ENCODE data around the gene ZNF384.

ZNF384 gene

GRCh38 chr12:6632026-6632983 lies 56.9 kb downstream of the ZNF384 start:
- no peak for TF ChIP-seq CTCF (IDR thresholded peaks at IDR 0.05; ENCODE audit: low read depth, low read length)
- no peak overlapping the region for H3K4me3 ChIP-seq (ENCODE audit: low read depth, low read length)

GRCh38 chr12:6631549-6631961 lies 57.6 kb downstream of the ZNF384 start:
- H3K4me3 ChIP-seq (ENCODE audit: low read depth, low read length) = no peak overlapping the region
- no peak for TF ChIP-seq CTCF (IDR thresholded peaks at IDR 0.05; ENCODE audit: low read depth, low read length)

- no peak for TF ChIP-seq CTCF (IDR thresholded peaks at IDR 0.05; ENCODE audit: low read depth, low read length)
- H3K4me3 ChIP-seq (ENCODE audit: low read depth, low read length) = no peak overlapping the region
These were observed 58.4 kb downstream of the ZNF384 start for GRCh38 chr12:6630736-6631135.

- no peak overlapping the region for H3K4me3 ChIP-seq (ENCODE audit: low read depth, low read length)
- TF ChIP-seq CTCF (IDR thresholded peaks at IDR 0.05; ENCODE audit: low read depth, low read length) = no peak
These were observed 61.6 kb downstream of the ZNF384 start for GRCh38 chr12:6627616-6628015.

GRCh38 chr12:6626654-6627283 lies 62.4 kb downstream of the ZNF384 start:
- no peak for TF ChIP-seq CTCF (IDR thresholded peaks at IDR 0.05; ENCODE audit: low read depth, low read length)
- no peak overlapping the region for H3K4me3 ChIP-seq (ENCODE audit: low read depth, low read length)

GRCh38 chr12:6620885-6621274 lies 68.3 kb downstream of the ZNF384 start:
- no peak for TF ChIP-seq CTCF (IDR thresholded peaks at IDR 0.05; ENCODE audit: low read depth, low read length)
- no peak overlapping the region for H3K4me3 ChIP-seq (ENCODE audit: low read depth, low read length)
